Hepatocyte (in vitro differentiated cells): Measurements from ENCODE around the gene COL5A2. TPM values are rescaled to one million over a fixed set of nuclear protein-coding genes. Genes with fewer than 3 reads are reported as not detected.

ENCODE experiments used
- DNase-seq: peaks from one replicate; pipeline ENCODE4 v3.0.0-alpha.2; 2016; ENCODE audit warnings: low spot score
- H2AFZ ChIP-seq: fragments of 200-600 bp; sonication (generic); 2 replicates; pipeline ENCODE4 v1.6.0; 2016; ENCODE audit warnings: antibody characterized with exemption, mild to moderate bottlenecking
- H3K27ac ChIP-seq: fragments of 200-600 bp; sonication (generic); 2 replicates; pipeline ENCODE4 v1.5.1; 2016; ENCODE audit warnings: mild to moderate bottlenecking
- H3K27me3 ChIP-seq: fragments of 200-600 bp; sonication (generic); 2 replicates; pipeline ENCODE4 v1.6.1; 2016
- H3K36me3 ChIP-seq: fragments of 200-600 bp; sonication (generic); replicated peaks from 2 replicates; pipeline ENCODE4 v1.5.1; 2016; ENCODE audit warnings: low read depth; ENCODE audit not compliant: insufficient read depth
- H3K4me1 ChIP-seq: fragments of 200-600 bp; sonication (generic); 2 replicates; pipeline ENCODE4 v1.5.1; 2016; ENCODE audit warnings: mild to moderate bottlenecking, moderate library complexity; ENCODE audit not compliant: insufficient read depth
- H3K4me2 ChIP-seq: fragments of 200-600 bp; sonication (generic); 2 replicates; pipeline ENCODE4 v1.6.0; 2016
- H3K4me3 ChIP-seq: fragments of 200-600 bp; sonication (generic); 2 replicates; pipeline ENCODE4 v1.5.1; 2016; ENCODE audit warnings: mild to moderate bottlenecking
- H3K79me2 ChIP-seq: fragments of 200-600 bp; sonication (generic); 2 replicates; pipeline ENCODE4 v1.6.0; 2017; ENCODE audit warnings: mild to moderate bottlenecking
- H3K9me2 ChIP-seq: fragments of 200-600 bp; sonication (generic); replicated peaks from 2 replicates; pipeline ENCODE4 v1.6.0; 2017; ENCODE audit warnings: mild to moderate bottlenecking; ENCODE audit not compliant: insufficient read depth
- H3K9me3 ChIP-seq: fragments of 200-600 bp; sonication (generic); 2 replicates; pipeline ENCODE4 v1.5.1; 2016; ENCODE audit warnings: low read depth, mild to moderate bottlenecking
- H4K20me1 ChIP-seq: fragments of 200-600 bp; sonication (generic); 2 replicates; pipeline ENCODE4 v1.6.0; 2016; ENCODE audit warnings: mild to moderate bottlenecking; ENCODE audit not compliant: insufficient read depth, poor library complexity, severe bottlenecking
- CTCF ChIP-seq: fragments of 200-600 bp; sonication (generic); IDR thresholded peaks from 2 replicates; pipeline ENCODE4 v1.5.1; 2016; ENCODE audit warnings: antibody characterized with exemption, mild to moderate bottlenecking; ENCODE audit not compliant: poor library complexity
- EZH2 ChIP-seq: fragments of 200-600 bp; sonication (generic); IDR thresholded peaks from 2 replicates; pipeline ENCODE4 v1.6.1; 2016; ENCODE audit warnings: antibody characterized with exemption, mild to moderate bottlenecking, borderline replicate concordance
- EZH2phosphoT487 ChIP-seq: fragments of 200-600 bp; sonication (generic); IDR thresholded peaks from one replicate; pipeline ENCODE4 v1.6.1; 2018; ENCODE audit warnings: antibody characterized with exemption, mild to moderate bottlenecking, low read depth, moderate library complexity; ENCODE audit not compliant: unreplicated experiment, severe bottlenecking
- WGBS: methylation state at CpG from one replicate; pipeline ENCODE4 v1.1.6; 2016; ENCODE audit warnings: low lambda C conversion rate; ENCODE audit errors: missing lambda C conversion rate; 5-methylcytosine and 5-hydroxymethylcytosine counted together
- polyA plus RNA-seq: library from polyadenylated mRNA; unstranded; fragments of >200 nt; fragmentation: Nextera tagmentation; extraction: Ambion mirVana; gene quantifications from 2 replicates; pipeline ENCODE4 v1.2.1, GENCODE V29; 2016
- total RNA-seq: library from RNA; depleted of rRNA; stranded (reverse); fragments of >200 nt; gene quantifications from 2 replicates; pipeline ENCODE4 v1.2.3, GENCODE V29; 2014

Gene COL5A2
- total and polyA plus RNA-seq, 2 experiments from 2014 or later: 137 to 406 TPM

GRCh38 chr2:189162566-189162965 is 17.0 kb downstream of the COL5A2 start:
- Histone ChIP-seq H3K27me3 (no peaks in the 10 kb centered on the region), H3K27ac (no peak overlapping the region), H3K4me2 (no peak overlapping the region), H3K36me3 (no peaks in the 10 kb centered on the region), H3K79me2 (peaks cover 95% of the 10 kb centered on the region), H3K4me1 (peaks cover 28% of the 10 kb centered on the region), H3K9me2 (no peaks in the 10 kb centered on the region), H2AFZ (no peak overlapping the region), H3K4me3 (no peak overlapping the region), H4K20me1 (peaks cover 20% of the 10 kb centered on the region), H3K9me3 (no peaks in the 10 kb centered on the region)
- DNase-seq: no peak
- TF ChIP-seq EZH2phosphoT487: no peak
- no peak for TF ChIP-seq EZH2
- no peak for TF ChIP-seq CTCF

- Histone ChIP-seq H3K9me3 (no peaks in the 10 kb centered on the region), H3K4me1 (peaks cover 28% of the 10 kb centered on the region), H4K20me1 (peaks cover 18% of the 10 kb centered on the region), H3K36me3 (no peaks in the 10 kb centered on the region), H2AFZ (no peak overlapping the region), H3K4me2 (no peak overlapping the region), H3K27ac (no peak overlapping the region), H3K27me3 (no peaks in the 10 kb centered on the region), H3K4me3 (no peak overlapping the region), H3K79me2 (peaks cover 95% of the 10 kb centered on the region), H3K9me2 (no peaks in the 10 kb centered on the region)
- WGBS: 88% methylated on average over 3 of the region's 3 CpGs
- no peak for DNase-seq
- no peak for TF ChIP-seq EZH2
- no peak for TF ChIP-seq EZH2phosphoT487
- no peak for TF ChIP-seq CTCF
Measured at GRCh38 chr2:189161894-189162293, 17.7 kb downstream of the COL5A2 start.

- Histone ChIP-seq H3K27me3 (no peaks in the 10 kb centered on the region), H3K9me3 (no peaks in the 10 kb centered on the region), H3K36me3 (no peaks in the 10 kb centered on the region), H3K4me3 (no peak overlapping the region), H3K27ac (no peak overlapping the region), H3K79me2 (peaks cover 96% of the 10 kb centered on the region), H3K4me1 (peaks cover 16% of the 10 kb centered on the region), H3K4me2 (no peak overlapping the region), H4K20me1 (peaks cover 9% of the 10 kb centered on the region), H3K9me2 (no peaks in the 10 kb centered on the region), H2AFZ (no peak overlapping the region)
- no peak for DNase-seq
- 82% methylated on average over 4 of the region's 4 CpGs for WGBS
- TF ChIP-seq EZH2 (no peak), CTCF (no peak), EZH2phosphoT487 (no peak)
Measured at GRCh38 chr2:189159717-189160116, 19.8 kb downstream of the COL5A2 start.

GRCh38 chr2:189159273-189159672 is 20.3 kb downstream of the COL5A2 start:
- Histone ChIP-seq H3K79me2 (peaks cover 97% of the 10 kb centered on the region), H3K27me3 (no peaks in the 10 kb centered on the region), H2AFZ (no peak overlapping the region), H3K9me3 (no peaks in the 10 kb centered on the region), H3K36me3 (no peaks in the 10 kb centered on the region), H3K4me2 (no peak overlapping the region), H4K20me1 (peaks cover 9% of the 10 kb centered on the region), H3K27ac (no peak overlapping the region), H3K4me1 (peaks cover 11% of the 10 kb centered on the region), H3K9me2 (no peaks in the 10 kb centered on the region), H3K4me3 (no peak overlapping the region)
- TF ChIP-seq CTCF (no peak), EZH2 (no peak), EZH2phosphoT487 (no peak)
- no peak for DNase-seq
- 95% methylated on average over 2 of the region's 2 CpGs for whole genome bisulfite sequencing
